Right ventricle myocardium superior (tissue), 1 donor: ENCODE data around the gene SHROOM3. TPM values are rescaled to one million over a fixed set of nuclear protein-coding genes. Genes with fewer than 3 reads are reported as not detected.

Experiments used
- ATAC-seq: fragments of 200-7000 bp; cut with Tn5 transposase; one replicate; pipeline ENCODE4 v1.9.1; 2020; ENCODE audit warnings: mild to moderate bottlenecking; ENCODE audit not compliant: poor library complexity
- DNase-seq: peaks from one replicate; pipeline ENCODE4 v3.0.0-alpha.2; 2020
- intact Hi-C: fragments of 100-400 bp; cut with DNase I; formaldehyde crosslinking; loops from one replicate; pipeline ENCODE4 v1.11.2; 2022
- total RNA-seq: library from RNA; stranded (reverse); fragmentation: NEBNext Ultra II Directional; extraction: Animal tissue kit (Norgen Biotek cat#: 25700); gene quantifications from one replicate; pipeline ENCODE4 v1.2.1, GENCODE V29; 2021
- donor health status: DM: no; HTN: yes; CAD: no; lungs with severe emphysema.

Gene SHROOM3
- total RNA-seq, 1 donor from 2014 or later: 10.5 TPM

DNA sequence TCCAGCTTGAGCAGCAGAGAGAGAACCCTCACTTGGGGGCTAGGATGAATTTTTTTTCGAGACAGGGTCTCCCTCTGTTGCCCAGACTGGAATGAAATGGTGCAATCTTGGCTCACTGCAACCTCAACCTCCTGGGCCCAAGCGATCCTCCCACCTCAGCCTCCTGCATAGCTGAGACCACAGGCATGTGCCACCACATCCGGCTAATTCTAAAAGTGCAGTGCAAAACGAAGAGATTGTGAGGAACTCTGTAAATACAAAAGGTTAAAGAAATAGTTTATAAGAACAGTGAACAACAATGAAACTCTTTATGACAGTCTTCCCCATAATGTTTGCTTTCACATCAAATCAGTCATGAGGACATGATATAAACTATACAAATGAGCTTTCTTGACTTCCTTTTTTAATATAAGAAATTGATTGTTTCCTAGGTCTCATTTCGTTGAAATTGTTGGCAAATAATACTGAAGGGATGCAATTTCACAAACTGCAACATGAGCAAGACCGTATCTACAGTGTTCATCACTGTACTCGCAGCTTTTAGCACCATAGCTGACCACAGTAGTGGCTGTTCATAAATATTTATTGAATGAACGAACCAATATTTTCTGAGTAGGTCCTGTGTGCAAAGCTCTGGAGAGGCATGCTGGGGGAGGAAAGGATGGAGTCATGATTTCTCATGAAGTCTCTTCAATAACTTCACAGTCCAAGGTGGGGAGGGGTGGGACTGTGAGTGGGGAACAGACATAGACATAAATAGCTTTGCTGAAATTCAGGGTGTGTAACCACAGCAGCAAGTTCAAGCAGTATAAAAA, 116.1 kb downstream of the SHROOM3 start:
- no peak for DNase-seq
- ATAC-seq: no peak
- intact Hi-C loops: no loop called here

- ATAC-seq (no peak), DNase-seq (no peak)
- intact Hi-C loops: no loop called here
These were observed 119.6 kb downstream of the SHROOM3 start for GRCh38 chr4:76554630-76555029.

DNA sequence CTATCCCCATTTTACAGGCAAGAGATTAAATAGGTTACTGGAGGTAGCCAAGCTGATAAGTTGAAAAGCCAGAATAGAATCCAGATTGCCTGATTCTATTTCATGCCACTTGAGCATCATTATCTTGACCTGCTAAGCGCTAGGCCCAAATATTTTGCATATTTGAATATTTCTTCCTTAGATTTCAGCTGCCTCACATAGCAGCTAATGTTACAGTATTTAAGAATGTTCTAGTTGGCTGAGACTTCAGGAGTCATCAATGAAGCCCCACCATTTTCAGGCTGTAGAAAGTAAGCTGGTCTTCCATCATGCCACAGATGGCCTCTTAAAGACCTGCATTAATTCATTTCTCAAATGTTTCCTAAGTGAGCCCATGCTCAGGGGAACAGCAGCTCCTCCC, 121.4 kb downstream of the SHROOM3 start:
- DNase-seq (no peak), ATAC-seq (no peak)
- intact Hi-C loops: no loop called here

DNA sequence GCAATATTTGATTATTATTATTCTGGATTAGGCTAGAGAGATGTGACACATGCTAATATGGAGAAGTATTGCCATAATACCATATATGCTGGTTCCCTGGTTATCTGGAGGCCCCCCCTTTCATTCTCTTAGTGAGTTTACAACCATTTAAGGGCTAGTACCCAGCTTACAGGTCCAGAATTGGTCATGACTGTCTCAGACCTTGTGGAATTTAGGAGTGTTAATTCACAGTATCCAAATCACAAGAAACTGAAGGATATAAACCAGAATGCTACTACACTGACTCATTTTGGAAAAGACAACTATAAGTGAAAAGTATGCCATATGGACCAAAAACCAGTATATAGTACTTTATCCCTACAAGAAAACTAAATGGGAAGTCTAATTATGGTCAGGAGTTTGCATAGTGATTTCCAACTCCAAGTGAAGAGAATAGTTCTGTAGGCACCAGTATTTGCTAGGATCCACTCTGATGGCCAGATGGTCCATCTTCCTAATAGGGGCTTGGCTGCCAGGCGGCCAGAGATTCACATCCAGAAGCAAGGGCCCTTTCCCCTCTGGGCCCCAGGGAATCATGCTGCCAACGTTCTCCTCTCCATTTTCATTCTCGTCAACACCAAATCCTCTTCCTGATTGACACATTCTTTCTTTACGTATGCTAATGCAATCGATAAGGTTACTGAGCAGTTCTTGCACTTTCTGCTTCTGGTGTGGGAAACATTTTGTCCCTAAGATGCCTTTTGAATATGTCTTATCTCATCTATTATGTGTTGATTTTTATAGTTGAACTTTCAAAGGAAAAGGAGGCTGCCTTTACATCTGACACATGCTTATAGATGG, 123.6 kb downstream of the SHROOM3 start:
- DNase-seq (no peak), ATAC-seq (no peak)
- intact Hi-C loops: no loop called here

DNA sequence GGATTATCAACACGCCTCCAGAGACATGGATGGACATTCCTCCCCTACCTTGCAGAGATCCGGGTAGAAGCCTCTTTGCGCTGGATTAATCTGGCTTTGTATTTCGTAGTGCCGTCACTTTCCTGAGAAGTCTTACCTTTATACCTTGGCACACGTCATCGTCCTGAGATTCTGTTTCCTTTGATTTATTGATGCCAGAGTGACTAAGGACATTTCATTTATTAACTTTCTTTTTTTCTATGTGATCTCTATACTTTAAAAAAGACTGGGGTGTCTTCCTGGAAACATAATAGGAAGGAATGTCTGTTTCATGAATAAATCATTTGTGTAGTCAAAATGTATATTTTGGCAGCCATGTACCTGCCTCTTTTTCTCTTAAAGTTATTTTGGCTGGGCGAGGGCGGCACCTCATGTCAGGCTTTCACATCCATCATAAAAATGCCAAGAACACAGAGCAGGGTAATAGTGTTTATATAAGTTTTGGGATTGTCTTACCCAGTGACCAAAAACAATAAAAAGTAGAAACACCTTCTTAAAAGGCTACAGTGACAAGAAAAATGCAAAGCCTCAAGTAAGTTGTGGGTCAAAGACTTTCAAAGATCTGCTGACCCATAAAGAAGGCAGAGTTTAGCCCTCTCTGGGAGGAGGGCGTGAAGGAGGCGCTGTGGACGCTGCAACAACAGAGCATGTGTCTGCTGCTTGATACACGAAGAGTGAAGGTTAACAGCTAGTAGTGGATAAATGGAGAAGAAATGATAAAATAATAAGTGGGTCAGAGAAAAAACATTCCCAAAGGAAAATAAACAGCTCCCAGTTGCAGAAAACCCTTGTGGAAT, 124.4 kb downstream of the SHROOM3 start:
- intact Hi-C loops: no loop called here
- ATAC-seq: no peak
- no peak for DNase-seq

DNA sequence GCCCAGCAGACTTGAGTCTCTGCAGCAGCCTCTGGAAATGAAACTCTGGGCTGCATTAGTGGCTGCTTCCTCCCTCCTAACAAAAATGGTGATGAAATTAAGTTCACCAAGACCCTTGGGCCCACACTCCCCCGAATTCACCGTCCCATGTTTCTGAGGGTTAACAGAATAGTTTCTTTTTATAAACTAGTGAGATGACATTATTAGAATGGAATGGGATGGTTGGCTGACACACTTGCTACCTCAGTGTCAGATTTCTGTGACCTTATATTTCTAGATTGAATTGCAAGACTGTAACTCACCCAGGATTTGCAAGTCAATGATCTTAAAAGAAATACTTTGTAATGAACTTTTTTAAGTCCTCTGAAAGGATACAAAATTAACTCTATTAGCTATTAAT, 127.1 kb downstream of the SHROOM3 start:
- ATAC-seq: peak; percentile 86
- DNase-seq: no peak
- intact Hi-C loops: no loop called here

GRCh38 chr4:76562836-76563453, 127.9 kb downstream of the SHROOM3 start:
- no peak for ATAC-seq
- intact Hi-C loops: no loop called here
- DNase-seq: no peak

DNA sequence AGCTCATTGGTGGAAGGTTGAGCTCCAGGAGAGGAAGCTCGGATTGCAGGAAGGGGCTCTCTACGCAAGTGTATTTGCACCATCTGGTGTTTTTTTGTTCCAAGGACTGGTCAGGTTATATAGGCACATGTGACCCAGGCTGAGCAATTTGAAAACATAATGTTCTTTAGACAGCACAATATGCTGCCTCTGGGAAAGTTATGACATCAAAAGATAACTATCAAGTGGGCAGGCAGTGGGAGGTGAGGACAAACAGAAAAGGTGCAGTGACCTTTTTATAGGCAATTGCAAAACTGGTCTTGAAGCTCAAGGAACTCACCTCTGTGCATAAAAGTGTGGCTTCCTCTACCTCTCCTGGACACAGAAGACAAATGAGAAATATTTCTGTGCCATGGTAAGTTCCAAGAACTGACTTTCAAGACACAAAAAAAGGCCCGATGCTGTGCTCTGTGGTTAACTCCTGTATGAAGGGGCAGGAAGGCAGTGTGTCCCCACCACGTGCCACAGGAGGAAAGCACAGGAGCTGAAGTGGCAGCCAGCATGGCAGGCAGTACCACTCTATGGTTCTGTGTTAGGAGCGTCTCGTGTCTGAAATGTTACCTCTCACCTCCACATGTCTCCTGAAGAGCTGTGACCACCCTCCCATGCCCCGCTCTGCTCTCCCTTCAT, 128.6 kb downstream of the SHROOM3 start:
- DNase-seq (no peak), ATAC-seq (peak; percentile 13)
- intact Hi-C loops: no loop called here

- DNase-seq: no peak
- no peak for ATAC-seq
- intact Hi-C loops: no loop called here
These were observed 129.3 kb downstream of the SHROOM3 start for GRCh38 chr4:76564123-76564915.

DNA sequence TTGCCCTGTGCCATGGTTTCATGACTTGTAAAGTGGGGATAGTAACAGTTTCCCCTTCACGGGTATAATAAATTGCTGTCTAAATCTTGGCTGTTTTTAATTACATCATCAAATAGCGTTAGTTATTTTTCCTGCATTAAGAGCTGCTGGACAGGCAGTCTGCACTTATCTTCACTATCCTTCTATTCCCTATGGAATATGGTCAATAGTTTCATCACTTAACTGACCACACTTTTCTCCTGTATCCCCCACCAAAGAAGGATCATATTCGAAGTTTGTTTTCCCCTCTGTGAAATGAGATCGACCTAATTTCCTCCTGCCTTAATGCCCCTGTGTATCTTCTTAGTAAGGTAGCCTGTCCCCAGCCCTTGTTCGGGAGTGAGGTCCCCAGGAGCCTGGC, 133.2 kb downstream of the SHROOM3 start:
- no peak for DNase-seq
- ATAC-seq: no peak
- intact Hi-C loops: no loop called here

DNA sequence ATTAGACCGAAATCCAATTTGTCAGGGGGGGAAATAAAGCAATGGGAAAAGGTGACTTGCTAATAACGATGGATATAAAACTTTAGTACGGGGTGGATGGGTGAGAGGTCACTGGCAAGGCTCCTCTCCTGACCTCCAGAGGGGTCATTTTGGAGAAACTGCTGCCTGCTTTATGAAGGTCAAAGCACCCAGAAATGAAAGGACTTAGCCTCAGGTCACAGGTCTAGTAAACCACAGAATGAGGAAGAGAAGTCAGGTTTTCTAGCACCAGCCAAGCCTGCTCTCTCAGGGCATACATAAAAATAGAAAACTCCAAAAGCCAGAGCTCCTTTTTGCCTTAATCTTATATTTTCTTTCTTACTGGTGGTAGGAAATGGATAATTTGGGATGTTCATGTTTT, 134.2 kb downstream of the SHROOM3 start:
- no peak for ATAC-seq

GRCh38 chr4:76569706-76570105, 134.7 kb downstream of the SHROOM3 start:
- no peak for DNase-seq
- no peak for ATAC-seq
- intact Hi-C loops: no loop called here

More for the DNA sequence above, 134.2 kb downstream of the SHROOM3 start:
- no peak for DNase-seq
- intact Hi-C loops: no loop called here

- DNase-seq (no peak), ATAC-seq (peak; percentile 62)
- intact Hi-C loops: no loop called here
These were observed 135.3 kb downstream of the SHROOM3 start for GRCh38 chr4:76570141-76570973.

- intact Hi-C loops: no loop called here
- DNase-seq (no peak), ATAC-seq (no peak)
These were observed 136.2 kb downstream of the SHROOM3 start for GRCh38 chr4:76571274-76571673.

- ATAC-seq: peak; percentile 53
- intact Hi-C loops: no loop called here
- DNase-seq: no peak
These were observed 137.2 kb downstream of the SHROOM3 start for GRCh38 chr4:76572224-76572623.

- ATAC-seq (no peak), DNase-seq (no peak)
- intact Hi-C loops: no loop called here
These were observed 141.8 kb downstream of the SHROOM3 start for GRCh38 chr4:76576824-76577223.
